ENCODE data around the gene FRMD4A. TPM values are rescaled to one million over a fixed set of nuclear protein-coding genes. Genes with fewer than 3 reads are reported as not detected.
A peak's percentile ranks its signal among the peaks of the same experiment; 100 is the strongest.

Gene FRMD4A
- total and polyA plus RNA-seq, 5 donors from 2014 or later = 0.34 to 2.4 (median 0.54) TPM

DNA sequence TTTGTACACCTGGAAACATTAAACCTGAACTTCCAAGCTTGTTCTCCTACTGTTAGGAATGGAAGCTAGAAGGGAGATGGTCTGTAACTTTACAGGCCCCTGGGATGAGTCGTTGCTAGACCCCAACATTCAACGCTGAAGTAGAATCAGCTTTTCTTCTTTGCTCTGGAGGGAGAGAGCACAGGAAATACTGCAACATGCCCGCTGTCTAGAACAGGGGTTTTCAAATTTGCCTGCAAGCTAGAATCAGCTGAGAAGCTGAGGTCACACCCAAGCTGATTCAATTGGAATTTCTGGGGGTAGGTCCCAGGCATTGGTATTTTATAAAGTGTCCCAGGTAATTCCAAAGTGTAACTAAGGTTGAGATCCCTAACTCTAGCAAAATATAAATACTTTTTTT lies 524.3 kb downstream of the FRMD4A start:
- H3K27me3 ChIP-seq (ENCODE audit: control insufficient read depth, insufficient read depth, low read length) = no peaks in the 10 kb centered on the region
- Mint-ChIP-seq H3K4me1 (peaks cover 6 to 44% (median 15%) of the 10 kb centered on the region in 4 donors), H3K36me3 (no peaks in the 10 kb centered on the region), H3K4me3 (no peak overlapping the region), H3K27me3 (peaks cover 26% of the 10 kb centered on the region), H3K9me3 (peaks cover 0 to 1% (median 0%) of the 10 kb centered on the region in 7 donors), H3K27ac (peak overlapping the region in 2 of 3 donors; percentile 15 to 65)
- no peaks in the 10 kb centered on the region for H3K36me3 ChIP-seq (ENCODE audit: control insufficient read depth, insufficient read depth, low read length)
- H3K27ac ChIP-seq (ENCODE audit: insufficient read depth, low read length, poor library complexity, severe bottlenecking) = no peak overlapping the region
- H3K4me3 ChIP-seq (ENCODE audit: low read depth, low read length) = no peak overlapping the region
- H3K4me1 ChIP-seq (ENCODE audit: control insufficient read depth, insufficient read depth, low read length, poor library complexity, severe bottlenecking) = peaks cover 6% of the 10 kb centered on the region
- ATAC-seq (ENCODE audit: low read depth in 2 of 2) (no peak), DNase-seq (no peak)
- no peaks in the 10 kb centered on the region for H3K9me3 ChIP-seq (ENCODE audit: control insufficient read depth in 2 of 2, low read length in 2 of 2)

DNA sequence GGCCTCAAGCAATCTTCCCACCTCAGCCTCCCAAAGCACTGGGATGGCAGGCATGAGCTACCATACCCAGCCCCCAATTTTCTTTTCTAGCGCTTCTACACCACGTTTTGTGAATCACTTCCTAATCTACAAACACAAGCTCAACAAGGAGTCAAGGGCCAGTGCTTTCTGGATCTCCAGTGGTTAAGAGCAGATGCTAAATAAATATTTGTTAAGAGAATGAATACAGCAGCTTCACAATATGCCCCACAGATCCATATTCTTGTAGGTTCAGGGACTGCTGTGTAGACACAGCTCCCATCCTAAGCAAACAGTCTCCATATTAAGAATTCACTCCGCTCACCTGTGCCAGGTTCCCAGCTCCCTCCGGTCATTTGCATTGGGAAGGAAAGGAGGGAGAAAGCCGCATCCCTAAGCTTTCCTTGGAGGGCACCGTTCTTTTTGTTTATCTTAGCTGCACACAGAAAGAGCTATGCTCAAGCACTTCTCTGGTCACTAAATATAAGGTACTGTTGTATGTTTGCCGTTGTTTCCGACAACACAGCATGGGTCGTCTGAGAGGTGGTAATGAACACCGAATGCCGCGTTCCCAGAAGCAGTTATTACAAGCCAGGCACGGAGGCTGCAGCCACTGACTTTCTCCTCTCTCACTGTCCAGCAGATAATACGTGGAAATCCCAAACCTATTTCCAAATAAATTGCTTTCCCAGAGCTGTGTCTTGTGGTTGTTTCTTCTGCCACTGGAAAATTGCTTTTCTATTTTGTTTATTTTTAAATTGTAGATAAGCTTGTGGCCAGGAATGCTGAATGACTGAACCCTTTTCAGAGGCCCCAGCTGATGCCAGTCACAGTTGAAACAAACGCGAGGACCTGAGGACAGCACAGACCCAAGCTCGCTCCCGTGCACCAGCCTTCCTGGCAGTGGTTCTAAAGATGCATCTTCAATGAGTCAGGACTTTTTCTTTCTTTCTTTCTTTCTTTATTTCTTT lies 526.9 kb downstream of the FRMD4A start:
- Histone ChIP-seq H3K4me1 (ENCODE audit: control insufficient read depth, insufficient read depth, low read length, poor library complexity, severe bottlenecking) (no peaks in the 10 kb centered on the region), H3K27me3 (ENCODE audit: control insufficient read depth, insufficient read depth, low read length) (no peaks in the 10 kb centered on the region), H3K9me3 (ENCODE audit: control insufficient read depth in 2 of 2, low read length in 2 of 2) (no peaks in the 10 kb centered on the region), H3K4me3 (ENCODE audit: low read depth, low read length) (no peak overlapping the region), H3K36me3 (ENCODE audit: control insufficient read depth, insufficient read depth, low read length) (no peaks in the 10 kb centered on the region), H3K27ac (ENCODE audit: insufficient read depth, low read length, poor library complexity, severe bottlenecking) (no peak overlapping the region)
- peaks cover 37% of the 10 kb centered on the region for H3K27me3 Mint-ChIP-seq
- H3K4me1 Mint-ChIP-seq = peaks cover 4 to 33% (median 15%) of the 10 kb centered on the region in 4 donors
- no peak overlapping the region for H3K4me3 Mint-ChIP-seq
- no peak for ATAC-seq (ENCODE audit: low read depth in 2 of 2)
- DNase-seq = no peak
- H3K27ac Mint-ChIP-seq = no peak overlapping the region
- no peaks in the 10 kb centered on the region for H3K36me3 Mint-ChIP-seq
- H3K9me3 Mint-ChIP-seq = peaks cover 0 to 1% (median 0%) of the 10 kb centered on the region in 7 donors

DNA sequence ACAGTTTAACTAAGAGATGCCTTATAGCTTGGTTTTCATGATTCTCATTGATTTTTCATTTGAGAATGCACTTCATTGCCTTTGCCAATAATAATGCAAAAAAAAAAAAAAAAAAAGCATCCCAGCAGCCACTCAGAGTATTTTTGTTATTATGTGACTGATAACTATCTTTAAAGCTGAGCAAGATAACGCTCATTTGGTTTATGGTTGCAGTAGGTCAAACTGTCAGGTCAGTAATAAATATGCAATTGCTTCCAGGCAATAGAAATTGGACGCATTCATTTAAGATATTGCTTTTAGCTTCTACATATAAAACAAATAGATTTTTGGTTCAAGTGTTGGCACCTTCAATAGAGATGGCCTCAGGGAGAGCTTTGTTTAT lies 528.8 kb downstream of the FRMD4A start:
- no peaks in the 10 kb centered on the region for H3K9me3 ChIP-seq (ENCODE audit: control insufficient read depth in 2 of 2, low read length in 2 of 2)
- Mint-ChIP-seq H3K9me3 (no peaks in the 10 kb centered on the region), H3K27me3 (peaks cover 37% of the 10 kb centered on the region), H3K4me1 (peaks cover 4 to 33% (median 16%) of the 10 kb centered on the region in 4 donors), H3K4me3 (no peak overlapping the region), H3K27ac (no peak overlapping the region), H3K36me3 (no peaks in the 10 kb centered on the region)
- no peak overlapping the region for H3K4me3 ChIP-seq (ENCODE audit: low read depth, low read length)
- no peak for ATAC-seq (ENCODE audit: low read depth in 2 of 2)
- no peak for DNase-seq
- no peaks in the 10 kb centered on the region for H3K27me3 ChIP-seq (ENCODE audit: control insufficient read depth, insufficient read depth, low read length)
- no peak overlapping the region for H3K27ac ChIP-seq (ENCODE audit: insufficient read depth, low read length, poor library complexity, severe bottlenecking)
- H3K4me1 ChIP-seq (ENCODE audit: control insufficient read depth, insufficient read depth, low read length, poor library complexity, severe bottlenecking) = peaks cover 2% of the 10 kb centered on the region
- H3K36me3 ChIP-seq (ENCODE audit: control insufficient read depth, insufficient read depth, low read length) = no peaks in the 10 kb centered on the region

DNA sequence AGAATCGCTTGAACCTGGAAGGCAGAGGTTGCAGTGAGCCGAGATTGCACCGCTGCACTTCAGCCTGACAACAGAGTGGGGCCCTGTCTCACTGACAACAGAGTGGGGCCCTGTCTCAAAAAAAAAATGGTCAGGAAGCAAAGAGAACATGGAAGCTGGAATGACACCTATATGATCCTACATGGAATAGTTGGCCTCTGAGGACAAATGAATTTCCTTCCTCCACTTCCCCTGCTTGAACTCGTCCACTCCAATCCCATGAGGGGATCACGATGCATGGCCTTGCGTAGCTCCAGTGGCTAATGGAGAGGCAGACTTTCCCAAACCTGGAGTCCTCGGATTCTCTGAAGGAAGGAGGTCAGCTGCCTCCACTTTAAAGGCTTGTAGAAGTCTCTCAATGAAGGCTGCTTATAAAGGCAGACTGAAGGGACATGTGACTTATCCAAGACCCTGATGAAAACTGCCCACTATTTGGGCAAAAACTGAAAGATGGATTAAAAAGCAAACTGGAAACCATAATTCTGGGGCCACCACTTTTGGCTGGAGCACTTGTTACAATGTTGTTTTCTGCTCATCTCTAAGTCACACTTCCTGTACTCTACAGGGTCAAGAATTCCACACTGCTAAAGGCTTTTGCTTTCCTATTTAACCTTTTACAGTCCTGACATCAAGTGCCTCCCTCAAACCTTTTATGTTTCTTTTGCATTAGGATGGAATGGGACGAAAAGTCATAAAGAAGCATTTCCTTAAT lies 529.4 kb downstream of the FRMD4A start:
- H3K27ac Mint-ChIP-seq = no peak overlapping the region

DNA sequence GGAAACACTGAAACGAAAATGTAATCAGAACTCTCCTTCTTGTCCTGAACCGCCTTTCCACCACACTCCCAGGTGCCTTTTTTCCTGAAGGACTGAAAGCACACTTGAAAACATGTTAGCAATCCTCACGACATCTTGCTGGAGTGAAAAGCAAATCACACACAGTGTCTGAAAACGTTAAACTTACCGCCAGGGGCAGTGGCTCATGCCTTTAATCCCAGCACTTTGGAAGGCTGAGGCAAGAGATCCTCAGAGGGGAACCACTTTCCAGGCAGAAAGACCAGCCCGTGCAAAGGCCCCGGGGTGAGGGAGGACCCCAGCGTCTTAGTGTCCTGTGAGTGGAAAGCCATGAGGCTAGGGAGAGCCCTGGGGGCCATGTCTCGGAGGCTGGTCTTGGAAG lies 533.6 kb downstream of the FRMD4A start:
- Histone ChIP-seq H3K27me3 (ENCODE audit: control insufficient read depth, insufficient read depth, low read length) (no peaks in the 10 kb centered on the region), H3K4me3 (ENCODE audit: low read depth, low read length) (no peak overlapping the region), H3K36me3 (ENCODE audit: control insufficient read depth, insufficient read depth, low read length) (no peaks in the 10 kb centered on the region), H3K27ac (ENCODE audit: insufficient read depth, low read length, poor library complexity, severe bottlenecking) (no peak overlapping the region), H3K4me1 (ENCODE audit: control insufficient read depth, insufficient read depth, low read length, poor library complexity, severe bottlenecking) (peaks cover 23% of the 10 kb centered on the region), H3K9me3 (ENCODE audit: control insufficient read depth in 2 of 2, low read length in 2 of 2) (no peaks in the 10 kb centered on the region)
- ATAC-seq (ENCODE audit: low read depth in 2 of 2) (no peak), DNase-seq (no peak)
- Mint-ChIP-seq H3K36me3 (peaks cover 3% of the 10 kb centered on the region), H3K9me3 (no peaks in the 10 kb centered on the region), H3K27ac (peak overlapping the region in 1 of 3 donors; percentile 79), H3K27me3 (peaks cover 16% of the 10 kb centered on the region), H3K4me3 (no peak overlapping the region), H3K4me1 (peaks cover 7 to 69% (median 36%) of the 10 kb centered on the region in 4 donors)

More for the DNA sequence above, 529.4 kb downstream of the FRMD4A start:
- Mint-ChIP-seq H3K36me3 (no peaks in the 10 kb centered on the region), H3K27me3 (peaks cover 37% of the 10 kb centered on the region), H3K9me3 (no peaks in the 10 kb centered on the region), H3K4me3 (no peak overlapping the region), H3K4me1 (peaks cover 4 to 33% (median 17%) of the 10 kb centered on the region in 4 donors)
- DNase-seq (no peak), ATAC-seq (ENCODE audit: low read depth in 2 of 2) (no peak)
- Histone ChIP-seq H3K9me3 (ENCODE audit: control insufficient read depth in 2 of 2, low read length in 2 of 2) (no peaks in the 10 kb centered on the region), H3K27ac (ENCODE audit: insufficient read depth, low read length, poor library complexity, severe bottlenecking) (no peak overlapping the region), H3K27me3 (ENCODE audit: control insufficient read depth, insufficient read depth, low read length) (no peaks in the 10 kb centered on the region), H3K36me3 (ENCODE audit: control insufficient read depth, insufficient read depth, low read length) (no peaks in the 10 kb centered on the region), H3K4me3 (ENCODE audit: low read depth, low read length) (no peak overlapping the region), H3K4me1 (ENCODE audit: control insufficient read depth, insufficient read depth, low read length, poor library complexity, severe bottlenecking) (peaks cover 7% of the 10 kb centered on the region)

DNA sequence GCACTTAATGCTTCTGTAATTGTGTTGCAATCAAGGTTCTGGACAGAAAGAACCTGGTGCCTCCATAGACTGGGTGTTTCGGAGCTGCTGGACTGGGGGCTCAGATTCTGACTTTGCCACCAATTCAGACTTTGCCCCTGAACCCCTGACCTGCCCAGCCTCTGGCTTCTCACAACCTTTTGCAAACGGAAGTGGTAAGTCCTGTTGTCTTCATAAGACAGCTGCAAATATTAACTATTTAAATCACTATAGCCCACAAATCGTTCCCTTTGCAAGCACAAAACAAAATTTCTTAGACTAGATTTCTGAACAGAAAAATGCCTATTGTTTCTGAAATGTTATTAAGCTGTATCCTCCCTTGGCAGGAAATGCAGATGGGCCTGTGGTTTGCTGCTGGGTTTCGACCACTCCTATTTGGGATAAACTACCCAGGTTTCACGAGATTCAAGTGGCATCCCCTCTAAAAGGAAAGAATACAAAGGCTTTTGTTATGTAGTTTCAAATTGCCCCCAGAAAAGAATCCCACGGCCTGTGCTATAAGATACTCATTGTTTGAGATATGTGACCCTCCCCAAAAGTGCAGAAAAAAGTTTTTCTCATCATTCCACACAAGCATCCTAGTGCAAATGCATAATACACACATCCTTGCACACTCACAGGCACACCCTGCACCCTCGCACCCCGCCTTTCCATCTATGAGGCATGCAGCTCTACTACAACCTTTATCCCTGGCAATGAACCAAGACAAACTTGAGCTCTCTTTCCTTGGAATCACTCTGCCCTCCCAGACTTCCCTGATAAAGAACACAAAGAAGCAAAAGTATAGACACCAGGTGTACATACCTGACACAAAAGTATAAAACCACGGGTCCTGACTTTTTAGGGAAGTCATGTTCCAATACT lies 534.8 kb downstream of the FRMD4A start:
- H3K9me3 Mint-ChIP-seq = no peaks in the 10 kb centered on the region
- peaks cover 3% of the 10 kb centered on the region for H3K36me3 Mint-ChIP-seq
- H3K27ac ChIP-seq (ENCODE audit: insufficient read depth, low read length, poor library complexity, severe bottlenecking) = peak overlapping the region; percentile 43

More for the DNA sequence above, 534.8 kb downstream of the FRMD4A start:
- H3K4me3 Mint-ChIP-seq = peak overlapping the region; percentile 24 to 74 (median 56)
- DNase-seq (peak in 2 of 3 donors; percentile 30 to 51), ATAC-seq (ENCODE audit: low read depth in 2 of 2) (peak; percentile 50 to 72)
- H3K27me3 ChIP-seq (ENCODE audit: control insufficient read depth, insufficient read depth, low read length) = no peaks in the 10 kb centered on the region
- H3K27ac Mint-ChIP-seq = peak overlapping the region; percentile 86 to 93 (median 92)
- H3K9me3 ChIP-seq (ENCODE audit: control insufficient read depth in 2 of 2, low read length in 2 of 2) = no peaks in the 10 kb centered on the region
- H3K36me3 ChIP-seq (ENCODE audit: control insufficient read depth, insufficient read depth, low read length) = no peaks in the 10 kb centered on the region
- peaks cover 8% of the 10 kb centered on the region for H3K27me3 Mint-ChIP-seq
- H3K4me1 Mint-ChIP-seq = peaks cover 7 to 67% (median 33%) of the 10 kb centered on the region in 4 donors
- peak overlapping the region; percentile 60 for H3K4me3 ChIP-seq (ENCODE audit: low read depth, low read length)
- H3K4me1 ChIP-seq (ENCODE audit: control insufficient read depth, insufficient read depth, low read length, poor library complexity, severe bottlenecking) = peaks cover 26% of the 10 kb centered on the region
